Peyer's patch (tissue), 4 donors: ENCODE measurements around the gene SLC22A6. TPM values are rescaled to one million over a fixed set of nuclear protein-coding genes. Genes with fewer than 3 reads are reported as not detected.

Experiments
- DNase-seq, 3 donors: peaks; one replicate each; pipeline ENCODE4 v3.0.0-alpha.2; 2017 to 2019
- H3K27ac ChIP-seq, 4 donors: fragments of 200-600 bp; sonication (generic); one replicate each; pipeline ENCODE4 v1.5.1; 2016 to 2019
- H3K27me3 ChIP-seq, 2 donors: fragments of 200-600 bp; sonication (generic); one replicate each; pipeline ENCODE4 v1.5.1; 2019
- H3K36me3 ChIP-seq, 3 donors: fragments of 200-600 bp; sonication (generic); one replicate each; pipeline ENCODE4 v1.5.1; 2016 to 2019
- H3K4me1 ChIP-seq, 4 donors: fragments of 200-600 bp; sonication (generic); one replicate each; pipeline ENCODE4 v1.5.1; 2016 to 2019
- H3K4me3 ChIP-seq, 4 donors: fragments of 200-600 bp; sonication (generic); 1 replicate in 3 of 4; 2 replicates in 1 of 4; pipeline ENCODE4 v1.5.1; 2016 to 2019; ENCODE audit warnings: mild to moderate bottlenecking in 1 of 4
- H3K9me3 ChIP-seq, 4 donors: fragments of 200-600 bp; sonication (generic); one replicate each; pipeline ENCODE4 v1.5.1; 2016 to 2019; ENCODE audit warnings: mild to moderate bottlenecking in 1 of 4
- POLR2A ChIP-seq, 2 donors: fragments of 450-650 bp; IDR thresholded peaks; one replicate each; pipeline ENCODE4 v1.5.1; 2017; ENCODE audit warnings: antibody characterized with exemption in 2 of 2, mild to moderate bottlenecking in 2 of 2, moderate library complexity in 2 of 2
- total RNA-seq, 4 donors: library from RNA; depleted of rRNA; stranded (reverse); fragments of >200 nt; gene quantifications; one replicate each; pipeline ENCODE4 v1.1.0, GENCODE V29; 2016
- TF ChIP-seq, protein P1 (sequence below), 6 experiments: fragments of 450-650 bp in 4 of 6; fragments of 200-600 bp in 2 of 6; sonication (generic) in 1 of 6; IDR thresholded peaks; one replicate each; pipeline ENCODE4 v1.5.1; 2017 to 2019; ENCODE audit warnings: antibody characterized with exemption in 6 of 6, mild to moderate bottlenecking in 3 of 6, moderate library complexity in 1 of 6

The SLC22A6 gene
- total RNA-seq, 4 donors from 2014 or later = not detected

DNA sequence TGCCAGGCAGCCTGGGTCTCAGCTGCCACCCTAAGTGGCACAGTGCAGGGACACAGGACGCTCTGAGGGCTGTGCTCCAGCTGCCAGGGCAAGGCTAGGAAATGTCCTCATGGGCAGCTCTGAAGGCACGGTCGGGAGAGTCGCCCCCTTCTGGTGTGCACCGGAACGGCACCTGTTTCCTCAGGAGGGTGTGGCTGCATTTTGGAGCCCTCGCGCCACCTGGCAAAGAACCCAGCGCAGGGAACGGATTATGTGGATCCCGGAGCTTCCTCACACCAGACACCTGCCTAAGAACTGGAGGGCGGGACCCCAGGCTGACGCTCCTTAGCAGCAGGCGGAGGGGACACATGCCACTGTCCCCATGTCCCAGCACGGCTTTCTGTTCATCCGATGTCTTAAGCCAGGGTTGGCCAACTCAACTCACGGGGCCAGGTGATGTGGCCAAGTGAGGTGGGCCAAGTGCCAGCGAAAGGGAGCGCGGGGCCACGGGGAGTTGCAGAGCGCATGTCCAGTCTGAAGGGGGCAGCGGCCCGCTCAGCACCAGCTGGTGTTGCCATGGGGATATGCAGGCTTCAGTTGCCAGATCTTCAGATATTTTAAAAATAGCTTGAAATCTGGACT lies 36.0 kb upstream of the SLC22A6 start:
- no peaks in the 10 kb centered on the region for H3K9me3 ChIP-seq
- DNase-seq = no peak
- TF ChIP-seq, protein P1, sequence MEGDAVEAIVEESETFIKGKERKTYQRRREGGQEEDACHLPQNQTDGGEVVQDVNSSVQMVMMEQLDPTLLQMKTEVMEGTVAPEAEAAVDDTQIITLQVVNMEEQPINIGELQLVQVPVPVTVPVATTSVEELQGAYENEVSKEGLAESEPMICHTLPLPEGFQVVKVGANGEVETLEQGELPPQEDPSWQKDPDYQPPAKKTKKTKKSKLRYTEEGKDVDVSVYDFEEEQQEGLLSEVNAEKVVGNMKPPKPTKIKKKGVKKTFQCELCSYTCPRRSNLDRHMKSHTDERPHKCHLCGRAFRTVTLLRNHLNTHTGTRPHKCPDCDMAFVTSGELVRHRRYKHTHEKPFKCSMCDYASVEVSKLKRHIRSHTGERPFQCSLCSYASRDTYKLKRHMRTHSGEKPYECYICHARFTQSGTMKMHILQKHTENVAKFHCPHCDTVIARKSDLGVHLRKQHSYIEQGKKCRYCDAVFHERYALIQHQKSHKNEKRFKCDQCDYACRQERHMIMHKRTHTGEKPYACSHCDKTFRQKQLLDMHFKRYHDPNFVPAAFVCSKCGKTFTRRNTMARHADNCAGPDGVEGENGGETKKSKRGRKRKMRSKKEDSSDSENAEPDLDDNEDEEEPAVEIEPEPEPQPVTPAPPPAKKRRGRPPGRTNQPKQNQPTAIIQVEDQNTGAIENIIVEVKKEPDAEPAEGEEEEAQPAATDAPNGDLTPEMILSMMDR (IDR thresholded peaks at IDR 0.05) = peak in 1 of 6 experiments; percentile 3
- TF ChIP-seq POLR2A (IDR thresholded peaks at IDR 0.05) = no peak
- H3K27me3 ChIP-seq = no peaks in the 10 kb centered on the region
- H3K4me3 ChIP-seq = no peak overlapping the region
- H3K4me1 ChIP-seq = peaks cover 0 to 6% (median 0%) of the 10 kb centered on the region in 4 donors
- no peak overlapping the region for H3K27ac ChIP-seq
- no peaks in the 10 kb centered on the region for H3K36me3 ChIP-seq

DNA sequence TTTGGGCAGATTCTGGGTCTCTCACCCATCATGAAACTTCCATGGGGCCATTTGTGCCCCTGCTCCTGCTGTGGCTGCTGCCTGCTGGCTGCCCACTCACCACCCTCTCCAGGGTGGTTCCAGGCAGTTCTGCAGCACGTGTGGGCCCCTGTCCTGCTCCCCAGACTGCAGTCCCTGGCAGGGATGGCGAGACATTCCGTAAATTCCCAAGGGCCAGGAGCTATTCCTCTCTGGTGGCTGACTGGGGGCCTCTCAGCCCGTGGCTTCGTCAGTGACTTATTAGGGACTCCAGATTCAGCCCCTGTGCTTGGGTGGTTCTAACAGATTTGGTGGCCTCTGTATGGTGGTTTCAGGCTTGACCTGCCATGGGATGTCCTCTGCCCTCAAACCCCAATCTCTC lies 34.7 kb upstream of the SLC22A6 start:
- Histone ChIP-seq H3K36me3 (no peaks in the 10 kb centered on the region), H3K4me3 (no peak overlapping the region), H3K27me3 (no peaks in the 10 kb centered on the region), H3K9me3 (no peaks in the 10 kb centered on the region), H3K4me1 (peaks cover 0 to 6% (median 0%) of the 10 kb centered on the region in 4 donors), H3K27ac (no peak overlapping the region)
- TF ChIP-seq, protein P1 (IDR thresholded peaks at IDR 0.05) = no peak
- no peak for TF ChIP-seq POLR2A (IDR thresholded peaks at IDR 0.05)
- DNase-seq = no peak

DNA sequence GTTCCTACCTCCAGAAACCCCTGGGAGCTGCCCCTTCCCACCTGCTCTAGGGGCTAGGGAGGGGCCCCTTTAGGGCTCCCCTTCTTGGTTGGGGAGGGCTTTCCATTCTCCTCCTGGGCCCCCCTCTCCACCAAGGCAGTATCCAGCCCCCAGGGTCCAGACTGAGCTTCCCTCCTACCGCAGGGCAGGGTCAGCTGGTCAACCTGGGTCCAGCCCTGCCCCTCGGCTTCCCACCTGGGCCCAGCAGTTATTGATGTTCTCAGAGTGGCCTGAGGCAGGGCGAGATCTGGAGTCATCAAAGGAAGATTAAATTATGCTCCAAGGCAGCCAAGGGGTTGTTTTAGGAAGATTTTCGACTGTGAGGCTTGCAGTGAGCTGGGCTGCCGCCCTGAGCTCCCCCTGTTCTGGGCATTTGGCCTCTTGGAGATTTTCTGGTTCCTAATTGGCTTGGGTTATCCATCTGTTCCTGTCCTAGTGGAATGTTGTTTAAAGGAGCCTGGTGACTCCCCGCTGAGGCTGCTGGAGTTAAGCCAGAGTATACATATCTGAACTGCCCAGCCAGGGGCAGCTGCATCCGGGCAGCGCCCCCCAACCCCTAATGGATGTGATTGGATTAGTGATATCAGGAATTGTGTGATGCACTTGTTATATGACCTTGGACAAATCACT lies 32.7 kb upstream of the SLC22A6 start:
- Histone ChIP-seq H3K4me1 (no peaks in the 10 kb centered on the region), H3K27ac (no peak overlapping the region), H3K36me3 (no peaks in the 10 kb centered on the region), H3K4me3 (no peak overlapping the region), H3K27me3 (no peaks in the 10 kb centered on the region), H3K9me3 (no peaks in the 10 kb centered on the region)
- TF ChIP-seq, protein P1 (IDR thresholded peaks at IDR 0.05) = no peak
- TF ChIP-seq POLR2A (IDR thresholded peaks at IDR 0.05) = no peak
- no peak for DNase-seq

DNA sequence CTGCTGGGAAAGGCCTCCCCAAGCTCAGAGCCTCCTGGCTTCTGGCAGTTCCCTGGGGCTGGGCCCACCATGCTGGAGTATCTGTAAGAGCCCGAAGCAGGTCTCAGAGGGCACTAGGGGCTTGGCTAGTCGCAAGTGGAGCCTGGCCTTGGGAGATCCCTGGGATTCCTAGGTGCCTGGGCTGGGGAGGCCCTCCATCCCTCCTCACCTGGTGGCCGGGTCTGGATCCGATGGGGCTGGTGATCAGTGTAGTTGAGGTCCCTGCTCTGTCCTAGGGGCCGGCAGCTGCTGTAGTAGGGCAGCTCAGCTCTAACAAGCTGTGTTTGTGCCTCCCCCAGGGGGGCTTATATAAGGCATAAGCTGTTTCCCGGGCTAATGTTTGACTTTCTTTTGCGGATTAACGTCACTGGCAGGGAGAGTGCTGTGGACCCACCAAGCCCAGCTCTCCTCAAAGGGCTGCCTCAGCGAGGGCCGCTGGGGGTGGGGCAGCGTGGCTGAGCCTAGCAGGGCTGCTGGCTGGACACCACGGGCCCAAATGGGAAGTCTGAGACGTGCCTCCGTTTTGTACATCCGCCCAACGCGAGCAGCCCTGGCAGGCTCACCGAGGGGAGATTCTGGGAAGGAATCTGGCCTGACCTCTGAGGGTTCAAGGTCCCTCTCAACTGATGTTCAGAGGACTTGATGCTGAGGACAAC lies 30.9 kb upstream of the SLC22A6 start, which contains the start of gene SLC22A8:
Gene SLC22A8, minus strand, starts transcription at position 321 of the 695 bp plus-strand sequence. CDS start 883 bp downstream, outside the sequence.
- H3K9me3 ChIP-seq = no peaks in the 10 kb centered on the region
- no peak within 1 kb of the TSS for H3K4me3 ChIP-seq
- no peak for DNase-seq
- H3K27me3 ChIP-seq = no peaks in the 10 kb centered on the region
- TF ChIP-seq POLR2A (IDR thresholded peaks at IDR 0.05) = no peak
- TF ChIP-seq, protein P1 (IDR thresholded peaks at IDR 0.05) = no peak
- no peaks in the 10 kb centered on the region for H3K36me3 ChIP-seq
- H3K4me1 ChIP-seq = no peaks in the 10 kb centered on the region
- H3K27ac ChIP-seq = no peak within 1 kb of the TSS

DNA sequence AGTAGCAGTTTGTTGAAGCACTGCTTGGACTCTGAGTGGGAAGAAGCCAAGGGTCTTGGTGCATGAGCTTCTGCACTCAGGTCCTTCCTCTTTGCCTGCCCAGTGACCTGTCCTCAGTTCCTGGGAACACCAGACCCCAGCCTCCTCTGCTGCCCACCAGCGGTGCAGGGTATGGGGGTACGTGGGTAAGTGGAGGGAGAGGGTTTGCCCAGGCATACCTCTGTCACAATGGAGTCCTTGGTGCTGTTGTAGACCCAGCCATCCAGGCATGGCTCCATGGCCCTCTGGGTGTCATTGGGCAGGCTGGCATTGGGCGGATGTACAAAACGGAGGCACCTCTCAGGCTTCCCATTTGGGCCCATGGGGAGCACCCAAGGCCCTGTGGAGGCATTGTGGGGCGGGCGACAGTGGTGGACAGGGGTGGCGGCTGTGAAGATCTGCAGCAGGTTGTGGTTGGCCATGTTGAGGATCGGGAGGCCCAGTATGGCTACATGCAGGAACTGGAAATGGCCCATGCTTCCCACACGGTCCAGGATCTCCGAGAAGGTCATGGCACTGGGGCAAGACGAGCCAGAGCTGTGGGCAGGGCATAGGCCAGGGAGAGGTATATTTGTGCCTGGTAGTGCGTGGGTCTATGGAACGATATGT lies 29.8 kb upstream of the SLC22A6 start:
- TF ChIP-seq, protein P1 (IDR thresholded peaks at IDR 0.05) = no peak
- TF ChIP-seq POLR2A (IDR thresholded peaks at IDR 0.05) = no peak
- H3K9me3 ChIP-seq = no peaks in the 10 kb centered on the region
- no peak for DNase-seq
- no peaks in the 10 kb centered on the region for H3K4me1 ChIP-seq
- no peak overlapping the region for H3K27ac ChIP-seq
- no peaks in the 10 kb centered on the region for H3K27me3 ChIP-seq
- H3K4me3 ChIP-seq = no peak overlapping the region
- H3K36me3 ChIP-seq = no peaks in the 10 kb centered on the region
